Fibroblast of the conjunctiva (primary cell): Measurements from ENCODE around the gene E2F7.
A peak's percentile ranks its signal among the peaks of the same experiment; 100 is the strongest.

Source experiments
- DNase-seq: peaks from one replicate; pipeline ENCODE4 v3.0.0-alpha.2; 2010; ENCODE audit warnings: low read depth

The E2F7 gene

DNA sequence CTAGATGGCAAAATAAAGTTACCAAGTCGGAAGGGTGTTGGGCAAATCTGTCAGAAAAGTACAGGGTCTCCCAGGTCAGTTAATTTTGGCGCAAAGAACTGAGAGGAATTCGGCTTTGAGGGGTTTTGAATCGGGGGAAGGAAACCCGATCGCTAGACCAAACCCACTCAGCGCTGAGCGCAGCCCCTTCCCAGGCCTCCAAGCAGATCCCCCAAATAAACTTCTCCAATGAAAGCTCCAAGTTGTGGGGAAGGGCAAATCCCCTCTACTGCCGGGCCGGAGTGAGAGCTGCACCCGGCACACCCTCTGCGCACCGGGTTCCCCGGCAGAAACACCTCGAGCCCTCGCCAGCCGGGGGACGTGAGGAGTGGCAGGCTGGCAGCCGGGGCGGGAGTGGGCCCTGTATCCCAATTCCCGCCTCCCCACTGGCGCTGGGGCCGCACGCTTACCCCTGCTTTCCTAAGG lies 441 bp downstream of the E2F7 start:
- DNase-seq, result no peak

DNA sequence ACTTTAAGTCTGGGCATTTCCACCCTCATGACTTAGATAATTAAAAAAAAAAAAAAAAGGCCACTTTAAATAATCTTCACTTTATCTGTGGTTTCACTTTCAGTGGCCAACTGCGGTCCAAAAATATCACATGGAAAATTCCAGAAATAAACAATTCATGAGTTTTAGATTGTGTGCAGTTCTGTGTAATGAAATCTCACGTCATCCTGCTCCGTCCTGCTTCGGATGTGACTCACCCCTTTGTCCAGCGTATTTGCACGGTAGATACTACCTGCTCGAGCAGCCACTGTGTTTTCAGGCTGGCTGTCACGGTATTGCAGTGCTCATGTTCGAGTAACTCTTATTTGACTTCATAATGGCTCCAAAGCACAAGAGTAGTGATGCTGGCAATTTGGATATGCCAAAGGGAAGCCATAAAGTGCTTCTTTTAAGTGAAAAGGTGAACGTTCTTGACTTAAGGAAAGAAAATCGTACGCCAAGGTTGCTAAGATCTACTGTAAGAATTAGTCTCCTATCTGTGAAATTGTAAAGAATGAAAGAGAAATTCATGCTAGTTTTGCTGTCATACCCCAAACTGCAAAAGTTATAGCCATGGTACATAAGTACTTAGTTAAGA lies 2.4 kb downstream of the E2F7 start:
- no peak for DNase-seq

DNA sequence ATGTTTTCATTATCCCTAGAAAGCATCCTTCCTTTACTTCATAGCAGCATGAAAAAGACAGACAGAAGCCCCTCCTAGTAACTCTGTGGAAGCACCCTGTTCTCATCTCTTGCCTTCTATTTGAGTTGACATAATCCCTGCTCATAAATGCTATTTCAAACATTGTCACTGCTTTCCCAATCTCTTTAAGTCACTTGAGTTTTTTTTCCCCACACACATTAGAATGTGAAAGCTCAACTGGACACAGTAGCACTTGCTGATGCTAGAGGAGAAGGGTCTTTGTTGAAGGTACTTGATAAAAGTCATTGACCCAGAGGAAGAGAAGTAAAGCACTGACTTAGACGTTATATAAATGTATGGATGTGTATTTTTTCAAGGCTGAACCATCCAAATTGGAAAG lies 3.0 kb downstream of the E2F7 start:
- DNase-seq, result no peak

DNA sequence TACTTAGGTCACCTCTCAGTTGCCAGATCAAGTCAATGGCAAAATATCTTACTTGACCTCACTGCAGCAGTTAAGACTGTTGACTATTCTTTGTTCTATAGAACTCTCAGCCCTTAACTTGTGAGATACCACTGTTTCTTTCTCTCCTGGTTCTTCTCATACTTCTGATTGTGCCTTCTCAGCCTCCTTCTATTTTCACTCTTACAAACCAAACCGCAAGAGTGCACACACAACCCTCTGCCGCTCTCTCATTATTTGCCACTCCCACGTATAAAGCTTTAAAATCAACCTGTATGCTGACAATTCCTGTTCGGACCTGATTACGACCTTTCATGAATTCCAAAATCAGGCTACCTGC lies 4.5 kb downstream of the E2F7 start:
- no peak for DNase-seq

DNA sequence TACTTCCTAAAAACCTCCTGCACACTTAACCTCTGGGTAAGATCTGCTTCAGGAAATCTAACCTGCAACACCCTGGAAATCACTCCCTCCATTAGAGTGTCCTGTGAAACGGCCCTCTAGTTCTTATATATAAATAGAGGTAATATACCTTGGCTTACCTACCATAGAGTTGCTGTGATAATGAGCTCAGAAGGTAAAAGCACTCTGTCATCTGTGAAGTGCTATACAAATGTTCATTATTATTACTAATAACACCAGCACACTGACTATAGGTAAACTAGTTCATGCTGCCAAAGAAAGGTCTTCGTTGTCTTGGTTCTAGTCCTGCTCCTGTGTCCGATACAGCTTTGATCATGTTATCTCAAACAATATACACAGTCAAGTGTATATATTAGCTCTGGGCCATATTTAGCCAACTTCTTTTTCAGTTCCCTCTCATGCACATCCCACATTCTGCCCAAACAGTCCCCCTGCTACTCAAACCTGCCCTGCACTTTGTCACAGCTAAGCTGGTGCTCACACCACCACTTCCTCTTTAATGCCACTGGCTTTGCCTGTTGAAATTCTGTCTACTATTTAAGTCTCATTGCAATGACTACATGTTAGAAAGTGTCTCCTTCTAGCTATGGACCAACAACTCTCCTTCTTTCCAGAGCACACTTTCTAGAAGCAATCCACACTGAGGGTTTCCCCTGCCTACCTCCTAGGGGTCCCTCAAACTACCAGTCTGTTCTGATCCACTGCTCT lies 5.1 kb downstream of the E2F7 start:
- DNase-seq, result no peak

DNA sequence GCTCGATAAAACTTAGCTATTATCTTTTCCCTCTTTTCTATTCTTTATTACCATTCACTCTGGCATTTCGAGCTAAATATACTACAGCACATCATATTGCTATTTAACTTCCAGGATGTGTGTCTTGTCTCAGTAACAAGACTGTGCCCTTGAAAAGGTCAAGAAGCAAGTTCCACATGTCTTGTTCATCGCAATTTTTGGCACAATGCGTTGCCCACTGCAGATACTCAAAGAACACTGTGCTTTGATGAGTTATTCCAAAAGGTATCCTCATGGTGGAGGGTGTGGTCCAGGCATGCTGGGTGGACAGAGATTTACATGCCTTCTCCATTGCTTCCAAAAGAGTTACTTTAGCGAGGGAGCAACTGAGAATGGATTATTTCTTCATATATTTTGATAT lies 6.6 kb downstream of the E2F7 start:
- DNase-seq, result no peak

DNA sequence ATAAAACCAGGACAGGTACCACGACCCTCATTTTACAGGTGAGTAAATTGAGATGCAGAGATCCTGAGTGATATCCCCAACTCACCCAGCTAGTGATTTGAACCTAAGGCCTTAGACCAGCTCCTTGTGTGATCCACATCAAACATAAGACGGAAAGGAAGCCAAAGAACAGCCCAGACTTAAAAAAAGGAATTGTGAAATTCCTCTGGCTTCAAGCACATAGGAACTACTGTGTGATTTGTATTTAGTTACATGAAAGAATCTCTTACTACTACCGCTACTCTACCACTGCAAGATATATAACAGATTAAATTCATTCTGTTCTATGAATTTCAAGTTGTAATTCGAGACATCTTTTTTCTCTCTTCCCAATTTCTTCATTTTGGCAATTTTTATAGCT lies 10.5 kb downstream of the E2F7 start:
- no peak for DNase-seq

DNA sequence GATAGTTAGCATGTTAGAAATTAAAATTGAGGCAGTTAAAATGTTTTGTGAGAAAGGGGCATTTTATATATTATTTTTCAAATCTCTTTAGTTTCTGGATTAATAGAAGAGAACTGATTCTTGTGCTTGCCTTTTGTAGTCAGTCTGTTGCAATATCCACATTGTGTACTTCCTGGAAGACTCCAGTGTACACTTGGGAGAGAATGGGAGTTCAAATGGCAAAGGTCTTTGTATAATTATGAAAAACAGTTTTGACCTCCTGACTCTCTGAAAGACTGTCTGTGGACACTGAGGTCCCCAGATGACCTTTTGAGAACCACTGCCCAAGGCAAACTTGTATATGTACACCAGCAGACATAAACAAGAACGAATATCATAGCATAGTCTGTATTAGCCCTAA lies 12.1 kb downstream of the E2F7 start:
- DNase-seq, result no peak

DNA sequence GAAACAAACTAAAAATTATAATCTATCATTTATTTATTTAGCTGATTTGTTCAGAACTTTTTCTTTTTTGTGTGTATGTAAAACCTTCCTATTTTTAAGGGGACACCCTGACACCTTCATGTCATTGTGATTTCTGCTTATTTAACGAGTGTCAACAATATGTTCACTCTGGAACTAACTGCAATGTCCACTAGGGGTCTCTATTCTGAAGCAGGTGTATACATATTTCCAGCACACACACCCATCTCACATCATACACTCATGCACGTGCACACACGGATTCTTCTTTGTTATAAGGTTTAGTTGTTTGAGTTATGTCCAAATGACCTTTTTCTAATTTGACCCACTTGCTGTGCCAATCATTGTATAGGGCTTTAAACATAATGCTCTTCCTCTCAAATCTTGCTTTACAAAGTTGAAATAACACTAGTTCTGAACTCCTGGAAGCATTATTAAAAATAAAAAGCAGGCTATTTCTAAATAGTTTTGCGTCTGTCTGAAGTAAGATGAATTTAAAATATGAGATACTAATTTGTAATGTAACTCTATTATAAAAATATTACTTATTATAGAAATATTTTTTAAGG lies 15.5 kb downstream of the E2F7 start:
- peak; percentile 68 for DNase-seq

DNA sequence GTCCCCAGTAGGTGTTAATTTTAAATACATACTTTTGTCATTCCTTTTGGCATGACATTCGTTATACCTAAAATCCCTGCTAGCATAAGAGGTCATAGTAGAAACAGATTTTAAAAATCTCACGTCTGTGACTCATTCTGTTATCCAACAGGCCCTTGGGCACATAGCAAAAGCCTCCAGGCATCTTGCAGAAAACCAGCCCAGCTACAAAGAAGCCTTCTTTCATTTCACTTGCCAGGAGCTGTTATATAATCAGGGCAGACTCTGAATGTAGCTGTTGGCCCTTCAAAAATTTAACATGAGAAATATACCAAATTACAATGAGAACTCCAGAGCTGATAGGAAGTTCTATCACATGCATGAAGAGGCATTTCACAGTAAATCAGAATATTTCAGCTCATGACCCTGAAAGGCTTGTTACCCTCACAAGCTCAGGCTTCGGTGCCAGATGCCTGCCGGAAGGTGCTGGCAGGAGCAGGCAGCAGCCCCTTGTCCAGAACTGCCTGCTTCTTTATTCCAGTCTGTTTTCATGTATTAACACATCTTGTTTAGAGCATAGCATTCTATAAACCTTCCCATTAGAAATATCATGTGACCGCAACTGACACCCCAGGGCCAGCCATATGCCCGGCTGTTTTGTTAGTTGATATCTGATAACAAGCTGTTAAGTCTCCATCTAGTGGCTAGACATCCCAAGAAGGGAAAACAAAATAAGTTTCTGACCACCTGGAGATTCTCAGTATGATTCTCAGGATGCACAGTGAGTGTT lies 17.8 kb downstream of the E2F7 start:
- no peak for DNase-seq

DNA sequence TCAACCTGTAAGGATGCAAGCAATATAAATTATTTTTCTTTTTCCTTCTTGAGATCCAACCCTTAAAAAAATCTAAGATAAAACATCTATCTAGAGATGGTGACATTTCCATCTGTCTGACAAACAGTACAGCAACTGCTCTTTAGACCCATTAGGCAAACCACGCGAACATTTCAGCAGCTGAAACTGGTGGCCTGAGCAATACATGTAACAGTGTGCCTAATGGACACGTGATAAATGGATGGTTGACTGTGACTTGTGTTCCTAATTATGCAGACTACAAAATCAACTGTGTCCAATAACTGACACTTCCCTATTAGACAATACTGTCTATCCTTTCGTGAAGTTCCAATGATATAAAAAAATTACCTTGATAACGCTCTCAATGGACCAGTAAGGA lies 18.9 kb downstream of the E2F7 start:
- no peak for DNase-seq

DNA sequence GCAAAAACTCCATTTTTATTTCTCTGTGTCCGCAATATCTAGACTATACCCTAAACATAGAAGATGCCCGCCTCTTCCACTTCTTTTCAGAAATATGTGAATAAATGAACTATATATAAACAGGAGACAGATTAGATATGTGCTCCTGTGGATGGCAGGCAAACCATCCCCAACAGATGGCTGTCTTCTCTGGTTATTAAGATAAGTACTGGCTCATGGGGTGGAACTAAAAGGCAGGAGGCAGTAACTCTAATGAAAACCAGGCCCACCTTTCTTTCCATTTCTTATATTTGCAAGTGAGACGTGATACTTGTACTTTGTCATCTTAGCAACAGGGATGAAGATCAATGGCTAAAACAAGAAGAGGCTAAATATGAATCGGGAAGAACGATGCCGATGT lies 20.2 kb downstream of the E2F7 start:
- DNase-seq, result no peak

DNA sequence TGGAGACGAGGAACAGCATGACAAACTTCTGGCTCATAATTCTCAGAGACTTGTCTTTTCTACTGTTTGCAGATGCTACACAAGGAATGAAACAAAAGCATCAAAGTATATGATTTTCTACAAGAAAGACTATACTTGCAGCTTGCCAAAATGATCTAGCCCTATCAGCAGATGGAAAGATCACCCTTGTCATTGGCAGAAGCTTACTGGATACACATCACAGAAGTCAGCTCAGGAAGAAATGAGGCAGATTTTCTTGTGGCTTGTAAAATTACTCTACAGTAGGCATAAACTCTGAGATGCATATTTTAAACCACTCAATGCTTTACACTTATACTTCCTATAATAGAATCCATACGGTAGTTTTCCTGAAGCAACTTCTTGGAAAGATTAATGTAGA lies 20.6 kb downstream of the E2F7 start:
- no peak for DNase-seq

DNA sequence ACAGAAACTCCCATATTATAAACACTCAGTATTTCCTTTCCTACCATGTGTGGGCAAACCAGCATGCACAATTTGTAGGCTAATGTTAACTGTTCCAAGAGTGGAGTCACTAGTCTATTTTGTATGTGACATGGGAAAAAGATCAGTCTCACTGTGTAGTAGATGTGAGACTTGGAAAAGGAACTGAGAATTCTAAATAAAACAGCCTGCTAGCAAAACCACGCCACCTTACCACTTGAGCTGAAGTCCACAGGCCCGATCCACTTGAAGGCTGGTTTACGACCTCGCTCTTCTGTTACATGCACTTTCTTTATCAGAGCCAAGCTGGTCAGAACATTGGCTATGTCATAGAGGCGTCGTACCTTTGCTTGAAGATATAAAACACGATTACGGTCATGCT lies 22.5 kb downstream of the E2F7 start:
- no peak for DNase-seq

DNA sequence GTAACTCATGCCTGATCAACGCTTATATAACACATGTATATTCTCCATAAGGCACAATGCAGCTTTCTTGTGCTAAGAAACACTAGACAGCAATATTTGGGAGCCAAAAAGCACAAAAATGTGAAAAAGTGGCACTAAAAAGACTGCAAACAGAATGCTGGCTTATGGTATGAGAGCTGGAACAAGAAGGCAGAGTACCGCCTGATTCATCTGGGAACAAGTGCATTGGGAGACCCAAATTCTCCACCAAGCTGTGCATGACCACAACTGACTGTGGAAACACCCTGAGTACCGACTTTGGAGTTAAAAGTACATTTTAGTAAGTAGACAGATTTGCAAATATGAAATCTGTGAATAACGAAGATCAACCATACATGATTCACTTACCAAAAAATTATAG lies 25.1 kb downstream of the E2F7 start:
- DNase-seq, result no peak

DNA sequence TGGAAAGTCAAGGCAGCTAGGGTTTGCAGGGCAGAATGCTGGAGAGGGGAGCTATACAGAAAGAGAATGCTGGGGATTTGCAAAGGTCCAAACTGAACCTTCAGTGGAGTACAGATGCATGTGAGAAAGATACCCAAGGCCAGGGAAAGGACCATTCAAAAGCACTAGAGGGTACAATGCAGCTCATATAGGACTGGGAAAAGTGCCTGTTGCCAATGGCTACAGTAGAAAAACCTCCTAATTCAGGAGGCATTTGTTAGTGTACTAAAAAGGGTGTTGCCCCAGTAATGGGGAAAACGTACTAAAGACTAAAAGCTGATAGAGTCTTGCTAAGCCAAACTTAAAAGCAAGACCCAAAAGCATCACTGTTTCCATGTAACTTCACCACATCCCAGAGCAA lies 30.1 kb downstream of the E2F7 start:
- no peak for DNase-seq

DNA sequence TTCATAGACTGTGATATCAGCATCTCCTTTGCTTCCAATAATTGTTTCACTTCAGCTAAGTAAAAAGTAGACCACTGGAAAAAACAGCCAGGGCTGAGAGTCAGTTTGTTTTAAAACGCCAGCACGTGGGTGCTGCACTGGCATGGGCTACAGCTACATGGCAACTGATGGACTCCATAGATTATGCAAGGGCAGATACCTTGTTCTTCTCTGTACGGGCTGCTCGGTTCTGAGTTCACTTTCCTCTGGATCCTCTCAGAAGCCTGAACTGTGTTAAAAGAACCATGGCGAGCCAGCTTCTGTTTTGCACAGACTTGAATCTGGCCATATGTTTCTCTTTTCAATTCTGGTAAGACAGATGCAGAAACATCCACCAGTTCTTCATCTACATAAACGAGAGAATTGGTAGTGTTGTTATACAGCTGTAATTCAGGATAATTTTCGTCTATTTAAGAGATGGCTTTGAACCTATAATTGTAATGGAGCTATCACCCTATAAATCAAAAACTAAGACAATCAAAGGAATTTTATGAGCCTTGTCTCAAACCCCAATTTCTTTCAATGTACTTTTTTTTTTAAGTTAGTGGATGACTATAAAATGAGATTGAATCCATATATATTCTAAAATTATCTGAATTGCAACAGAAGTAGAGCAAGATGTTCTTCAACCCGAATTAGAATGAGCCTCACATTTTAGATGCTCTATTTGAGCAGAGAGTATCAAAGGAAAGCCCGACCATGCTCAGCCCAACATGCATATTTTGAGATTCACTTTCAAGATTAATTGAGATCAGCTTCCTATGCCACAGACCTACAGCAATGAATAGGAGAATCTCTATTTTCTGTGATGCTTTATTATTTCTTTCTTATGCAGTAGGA lies 31.5 kb downstream of the E2F7 start:
- DNase-seq, result no peak

DNA sequence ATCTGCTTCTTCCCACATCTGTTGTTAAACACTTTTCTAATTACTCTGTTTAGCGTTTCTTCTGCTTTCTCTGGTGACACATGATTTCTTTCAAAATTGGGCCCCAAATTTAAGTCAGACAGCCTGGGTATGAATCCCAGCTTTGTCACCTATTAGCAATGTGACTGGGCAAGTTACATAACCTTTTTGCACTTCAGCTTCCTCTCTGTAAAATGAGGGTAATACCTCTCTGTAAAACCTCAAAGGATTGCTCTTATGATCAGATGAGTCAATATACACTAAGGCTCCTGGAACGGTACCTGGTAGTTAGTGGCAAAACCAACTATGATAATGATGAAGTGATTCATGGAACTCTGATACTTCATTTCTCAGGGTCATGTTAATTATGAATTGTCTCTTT lies 33.0 kb downstream of the E2F7 start:
- DNase-seq, result no peak

DNA sequence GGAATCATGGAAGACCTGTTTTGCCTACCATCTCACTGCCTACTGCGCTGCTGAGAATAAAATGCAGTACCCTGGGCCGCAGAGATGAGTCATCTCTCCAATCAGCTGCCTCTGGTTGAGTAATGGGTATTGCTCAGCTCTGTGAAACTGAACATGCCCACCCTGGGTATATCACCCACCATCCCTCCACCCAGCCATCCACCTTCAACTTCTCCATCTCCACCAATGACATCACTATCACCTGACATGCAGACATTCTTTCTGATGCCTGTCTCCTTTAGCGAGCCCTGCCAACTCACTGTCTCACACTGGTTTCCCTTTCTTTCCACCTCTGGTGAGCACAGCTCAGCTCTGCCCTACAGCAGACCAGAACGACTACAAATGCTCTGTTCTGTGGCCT lies 33.6 kb downstream of the E2F7 start:
- DNase-seq, result no peak

DNA sequence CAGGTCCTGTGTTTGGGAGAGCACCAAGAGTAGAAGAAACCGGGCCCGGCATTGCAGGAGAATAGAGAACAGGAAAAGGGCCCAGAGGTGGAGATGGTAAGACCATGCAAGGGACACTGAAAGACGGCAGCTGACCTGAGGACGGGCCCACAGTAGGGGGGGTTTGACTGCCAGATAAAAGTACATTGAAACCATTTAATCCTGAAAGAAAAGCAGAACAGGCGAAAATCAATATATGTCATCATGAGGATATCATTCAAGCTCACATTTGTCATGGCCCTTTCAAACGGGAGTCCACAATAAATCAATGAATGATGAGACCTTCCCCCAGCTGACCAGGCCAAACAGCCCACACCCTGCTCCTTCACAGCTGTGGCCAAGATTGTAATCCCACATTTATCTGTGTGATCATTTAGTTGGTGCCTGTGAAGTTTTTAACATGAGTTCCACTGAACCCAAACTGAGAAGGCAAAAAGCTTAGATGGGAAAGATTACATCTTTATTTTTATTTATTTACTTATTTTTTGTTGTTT lies 39.5 kb downstream of the E2F7 start:
- DNase-seq, result no peak

DNA sequence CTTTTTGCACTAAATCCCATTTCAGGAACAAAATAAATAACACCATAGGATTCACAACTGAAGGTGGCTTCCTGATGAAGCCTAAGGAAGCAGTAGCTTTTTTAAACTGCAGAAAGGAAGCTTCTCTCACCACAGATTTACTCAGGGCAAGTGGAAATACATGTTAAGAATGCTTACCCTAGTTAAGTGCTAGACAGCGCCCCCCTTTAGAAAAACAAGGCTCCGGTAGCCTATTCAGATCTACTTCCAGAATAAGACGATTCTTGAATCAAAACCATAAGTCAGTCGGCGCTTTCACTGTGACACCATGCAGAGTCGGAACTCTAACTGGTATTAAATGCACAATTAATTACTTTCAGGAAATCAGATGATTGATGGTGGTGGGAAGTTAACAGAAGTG lies 41.9 kb downstream of the E2F7 start:
- no peak for DNase-seq

DNA sequence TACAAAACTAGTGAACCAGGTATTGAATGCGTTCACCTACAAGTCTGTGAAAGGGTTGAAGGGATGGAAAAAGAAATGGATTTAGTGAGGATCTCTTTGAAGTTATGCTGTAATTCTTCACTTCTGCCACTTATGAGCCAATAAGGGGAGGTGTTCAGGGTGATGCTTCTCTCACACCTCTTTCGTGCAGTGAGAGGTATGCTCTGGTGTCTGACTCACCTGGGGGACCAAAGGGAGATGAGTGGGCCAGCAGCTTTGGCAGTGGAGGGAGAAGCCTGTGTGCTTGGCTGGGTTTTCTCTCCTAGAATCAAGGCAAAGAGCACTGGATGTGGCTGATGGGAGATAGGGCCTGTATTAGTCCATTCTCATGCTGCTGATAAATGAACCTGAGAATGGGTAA lies 45.4 kb downstream of the E2F7 start:
- no peak for DNase-seq
